Activated CD4-positive, alpha-beta T cell treated with anti-CD3 and anti-CD28 coated beads for 24 hours (primary cell): ENCODE measurements around the gene PXDN.

Experiments
- DNase-seq, 2 donors: peaks; one replicate each; pipeline ENCODE4 v3.0.0-alpha.2; 2020; ENCODE audit warnings: low read depth in 2 of 2

Gene PXDN

DNA sequence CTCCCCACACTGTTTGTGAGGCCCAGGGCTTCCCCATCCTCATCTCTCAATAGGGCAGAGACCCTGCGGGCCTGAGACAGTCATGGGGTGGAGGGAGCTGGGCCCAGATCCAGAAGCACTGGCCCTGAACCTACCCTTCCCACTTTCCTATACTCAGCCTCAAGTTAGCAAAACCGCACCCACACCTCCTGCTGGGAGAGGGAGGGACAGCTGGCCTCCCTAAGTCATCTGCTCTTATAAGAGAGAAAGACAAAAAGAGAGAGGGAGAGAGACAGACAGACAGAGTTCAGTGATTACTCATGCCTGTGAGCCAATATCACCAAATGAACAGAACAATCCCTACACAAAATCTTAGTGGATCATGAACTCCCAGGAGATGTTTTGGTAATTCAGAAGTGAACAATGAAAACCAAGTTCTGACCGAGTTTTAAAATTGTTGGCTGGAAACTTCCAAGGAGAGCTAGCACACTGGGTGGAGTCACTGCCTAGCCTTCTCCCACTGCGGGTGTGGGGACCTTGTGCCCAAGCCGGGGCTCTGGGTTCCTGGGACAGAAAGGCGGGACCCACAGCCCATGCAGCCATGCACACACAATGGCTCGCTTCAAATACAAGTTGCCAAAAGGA, 130.5 kb downstream of the PXDN start:
- DNase-seq, result no peak

GRCh38 chr2:1613078-1613445, 131.3 kb downstream of the PXDN start:
- DNase-seq, result no peak

DNA sequence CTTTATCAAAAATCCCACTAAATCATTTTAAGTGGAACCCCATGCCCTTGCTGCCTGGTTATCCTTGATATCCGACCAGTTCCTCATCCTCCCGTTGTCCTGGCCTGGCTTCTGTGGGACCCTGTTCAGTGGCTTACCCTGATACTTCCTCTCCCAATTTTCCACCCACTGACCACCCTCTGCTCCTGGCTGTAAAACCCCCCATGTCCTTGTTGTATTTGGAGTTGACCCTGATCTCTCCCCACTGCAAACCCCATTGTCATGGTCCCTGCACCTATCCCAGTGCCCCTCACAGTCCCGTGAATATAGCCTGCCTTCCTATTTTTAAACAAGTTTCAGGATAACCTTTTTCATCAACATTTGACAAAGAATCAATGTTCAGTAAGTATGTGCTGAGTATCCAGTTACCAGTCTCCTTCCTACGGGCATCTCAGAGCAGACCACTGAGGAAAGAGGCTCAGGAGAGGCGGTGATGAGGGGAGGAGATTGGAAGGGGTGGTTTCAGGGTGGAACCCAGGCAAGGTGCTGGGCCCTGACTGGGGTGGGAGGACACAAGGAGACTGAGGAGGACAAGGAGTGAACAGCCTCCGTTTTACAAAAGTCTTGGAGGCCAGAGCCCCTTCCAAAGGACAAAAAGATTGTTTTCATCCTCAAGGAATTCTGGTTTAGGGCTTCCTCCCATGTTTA, 131.8 kb downstream of the PXDN start:
- no peak for DNase-seq

GRCh38 chr2:1611886-1612285, 132.4 kb downstream of the PXDN start:
- no peak for DNase-seq

DNA sequence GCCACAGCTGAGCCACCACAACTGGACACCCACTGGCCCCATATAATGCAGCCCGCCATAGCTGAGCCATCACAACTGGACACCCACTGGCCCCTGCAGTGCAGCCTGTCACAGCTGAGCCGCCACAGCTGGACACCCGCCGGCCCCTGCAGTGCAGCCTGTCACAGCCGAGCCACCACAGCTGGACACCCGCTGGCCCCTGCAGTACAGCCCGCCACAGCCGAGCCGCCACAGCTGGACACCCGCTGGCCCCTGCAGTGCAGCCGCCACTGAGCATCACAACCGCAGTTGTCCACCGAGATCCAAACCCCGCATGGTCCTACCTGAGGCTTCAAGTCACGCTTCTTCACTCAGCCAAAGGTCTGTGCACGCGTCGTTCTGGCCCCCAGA, 134.2 kb downstream of the PXDN start:
- DNase-seq, result no peak

GRCh38 chr2:1609485-1610095, 134.7 kb downstream of the PXDN start:
- DNase-seq, result no peak

DNA sequence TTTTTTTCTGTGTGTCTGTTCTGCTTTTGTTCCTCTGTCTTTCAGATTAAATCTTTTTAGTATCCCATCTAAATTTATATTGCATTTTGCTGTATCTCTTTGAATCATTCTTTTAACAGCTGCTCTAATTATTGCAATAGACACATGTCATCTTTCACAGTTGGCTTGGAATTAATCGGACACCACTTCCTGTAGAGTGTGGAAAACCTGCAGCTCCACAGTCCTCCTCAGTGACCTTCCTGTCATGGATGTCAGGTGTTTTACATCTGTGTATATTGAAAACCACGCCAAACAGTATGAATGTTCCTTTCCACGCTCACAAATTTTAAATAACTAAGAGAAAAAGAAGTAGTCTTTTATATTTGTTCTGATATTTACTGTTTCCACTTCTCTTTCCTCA, 135.3 kb downstream of the PXDN start:
- no peak for DNase-seq

- no peak for DNase-seq
Observed at GRCh38 chr2:1607971-1608688, 136.2 kb downstream of the PXDN start.

DNA sequence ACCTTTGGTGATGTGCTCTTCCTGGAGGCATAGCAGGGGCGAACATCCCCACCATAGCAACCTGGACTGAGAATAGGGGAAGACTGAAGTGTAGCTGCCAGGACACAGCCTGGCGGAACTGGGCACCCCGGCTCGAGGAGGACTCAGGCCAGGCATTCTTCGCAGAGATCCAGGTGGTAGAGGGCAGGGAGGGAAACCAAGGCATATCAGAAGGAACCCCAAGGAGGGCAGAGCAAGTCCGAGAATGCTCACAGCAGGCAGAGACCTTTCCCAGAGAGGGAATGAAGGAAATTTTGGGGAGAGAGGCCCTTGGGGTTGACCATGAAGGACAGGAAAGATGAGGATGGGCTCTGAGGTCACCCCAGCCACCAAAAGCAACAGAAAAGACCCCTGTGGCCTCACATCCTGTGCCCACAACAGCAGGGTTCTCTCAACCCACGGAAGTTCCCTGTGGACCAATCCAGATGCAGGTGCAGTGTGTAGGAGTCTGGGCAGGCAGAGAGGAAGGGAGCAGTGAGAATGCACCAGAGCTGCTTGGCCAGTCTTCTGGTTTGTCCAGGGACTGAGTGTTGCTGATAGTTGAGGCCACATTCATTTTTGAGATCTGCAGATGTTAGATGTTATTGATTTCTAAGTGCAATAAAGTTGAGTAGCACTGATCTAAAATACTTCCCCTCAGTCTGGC, 136.9 kb downstream of the PXDN start:
- no peak for DNase-seq

DNA sequence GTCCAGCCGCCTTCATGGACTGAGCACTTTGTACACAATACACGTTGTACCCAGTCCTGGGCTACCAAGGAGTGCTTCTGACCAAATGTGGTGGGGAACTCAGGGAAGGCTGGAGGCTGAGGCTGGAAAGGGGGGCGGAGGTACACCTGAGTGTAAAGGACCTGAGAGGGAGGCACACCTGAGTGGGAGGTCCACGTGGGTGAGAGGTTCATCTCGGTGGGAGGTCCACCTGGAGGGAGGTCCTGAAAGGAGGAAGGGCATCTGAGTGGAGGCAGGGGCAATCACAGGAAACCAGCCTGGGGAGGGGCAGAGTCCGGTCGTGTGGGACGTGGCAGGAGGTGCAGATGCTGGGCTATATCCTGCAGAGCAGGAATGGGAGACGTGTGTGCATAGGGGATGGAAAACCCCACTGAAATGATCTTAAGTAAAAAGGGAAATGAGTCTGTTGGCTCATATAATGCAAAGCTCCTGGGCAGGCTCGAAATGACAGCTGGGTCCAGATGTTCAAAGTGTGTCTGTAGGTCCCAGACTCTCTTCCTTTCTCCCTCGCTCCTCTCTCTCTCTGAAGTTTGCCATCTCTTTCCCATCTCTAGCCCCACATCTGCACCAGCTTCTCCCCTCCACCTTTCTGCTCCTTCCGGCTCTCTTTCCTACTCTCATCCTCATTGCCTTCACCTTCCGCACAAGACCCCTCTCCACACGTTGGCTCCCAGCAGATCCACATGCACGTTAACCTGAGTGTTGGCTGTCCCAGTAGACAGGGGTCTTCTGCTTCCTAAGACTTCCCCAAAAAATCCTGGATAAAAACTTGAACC, 137.7 kb downstream of the PXDN start:
- no peak for DNase-seq

DNA sequence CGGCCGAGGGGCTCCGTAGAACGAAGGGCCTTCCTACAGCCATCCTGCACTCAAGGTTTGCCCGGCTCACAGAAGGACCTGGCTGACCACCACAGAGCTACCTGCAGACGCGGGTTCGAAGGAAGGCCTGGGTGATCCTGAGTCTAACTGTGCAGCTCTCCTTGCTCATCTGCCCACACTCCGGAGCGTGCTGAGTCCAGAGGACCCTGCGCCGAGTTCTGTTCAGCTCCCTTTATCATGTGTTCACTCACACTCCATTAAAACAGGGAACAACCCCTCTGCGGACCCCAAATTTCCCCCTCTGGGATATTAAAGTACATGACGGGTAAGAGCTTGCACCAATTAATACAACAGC, 138.3 kb downstream of the PXDN start:
- no peak for DNase-seq

DNA sequence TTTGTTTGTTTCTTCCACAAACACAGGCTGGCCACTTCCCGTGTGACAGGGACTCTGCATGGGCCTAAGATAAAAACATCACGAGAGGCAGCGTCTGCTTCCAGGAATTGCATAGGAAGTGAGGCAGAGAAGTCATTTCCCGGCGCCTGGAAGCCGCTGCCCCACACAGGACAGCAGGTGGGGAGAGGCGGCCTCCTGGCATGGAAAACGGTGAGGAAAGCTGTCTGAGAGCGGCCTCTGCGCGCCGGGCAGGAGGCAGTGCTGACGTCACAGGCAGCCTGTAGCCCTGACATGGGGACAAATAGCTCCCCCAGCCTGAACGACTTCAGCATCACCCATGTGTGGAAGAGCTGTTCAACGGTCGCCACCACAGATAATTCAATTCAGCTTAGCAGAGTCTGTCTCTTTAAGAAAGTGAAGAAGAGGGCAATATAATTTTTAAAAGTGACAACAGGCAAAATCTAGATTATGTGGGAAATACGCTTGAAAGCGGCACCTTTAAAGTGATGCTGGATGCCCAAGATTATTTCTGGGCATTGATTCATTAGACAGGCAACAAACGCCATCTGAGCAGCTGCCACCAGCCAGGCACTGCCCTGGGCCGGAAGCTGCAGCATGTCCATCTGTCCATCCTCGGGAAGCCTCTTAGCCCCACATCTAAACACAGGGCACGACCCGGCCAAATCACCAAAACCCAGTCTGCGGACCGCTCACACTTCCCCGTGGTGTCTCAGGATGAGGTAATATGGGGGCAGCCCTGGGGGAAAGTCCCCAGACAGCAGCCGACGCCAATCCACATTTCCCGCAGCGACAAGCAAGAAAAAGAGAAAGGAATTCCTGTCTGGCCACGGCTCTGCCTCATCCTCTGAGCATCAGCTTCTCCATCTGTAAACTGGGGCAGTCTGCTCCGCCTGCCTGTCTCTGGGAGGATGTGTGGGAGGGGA, 138.9 kb downstream of the PXDN start:
- peak in 1 of 2 donors; percentile 4 for DNase-seq

- no peak for DNase-seq
Observed at GRCh38 chr2:1603521-1603920, 140.8 kb downstream of the PXDN start.

DNA sequence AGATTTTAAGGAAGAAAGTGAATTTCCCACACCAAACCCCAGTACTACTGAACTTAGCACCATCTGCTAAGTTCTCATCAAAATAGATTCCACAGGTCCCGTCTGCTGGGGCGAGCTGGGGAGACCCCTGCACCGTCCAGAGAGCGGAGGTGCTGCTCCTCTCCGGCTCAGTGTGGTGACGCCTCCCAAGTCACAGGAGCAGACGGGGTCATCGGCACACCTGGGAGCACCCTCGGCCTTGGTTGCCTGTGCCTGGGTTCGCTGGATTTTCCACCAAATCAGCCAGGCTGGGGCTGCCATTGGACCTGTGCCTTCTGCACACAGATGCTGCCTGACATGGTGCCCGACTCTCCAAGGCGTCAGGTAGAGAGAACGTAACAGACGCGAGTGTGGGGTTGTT, 141.3 kb downstream of the PXDN start:
- no peak for DNase-seq

GRCh38 chr2:1602278-1603010, 141.9 kb downstream of the PXDN start:
- DNase-seq, result no peak

- DNase-seq, result no peak
Observed at GRCh38 chr2:1601471-1602277, 142.6 kb downstream of the PXDN start.

DNA sequence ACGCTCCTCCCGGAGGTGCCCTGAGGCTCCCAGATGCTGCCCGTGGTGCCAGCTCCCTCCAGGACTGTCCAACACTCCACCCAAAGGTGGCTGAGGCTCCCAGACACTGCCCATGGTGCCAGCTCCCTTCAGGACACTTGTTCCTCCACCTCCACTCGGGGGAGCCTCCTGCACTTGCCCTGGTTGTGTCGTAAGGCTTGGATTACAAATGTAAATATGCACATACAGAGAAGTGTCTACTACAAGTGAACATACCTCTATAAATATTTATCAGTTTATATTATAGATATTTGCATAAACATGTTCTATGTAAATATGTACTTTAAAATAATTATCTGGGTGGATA, 143.3 kb downstream of the PXDN start:
- DNase-seq, result no peak

DNA sequence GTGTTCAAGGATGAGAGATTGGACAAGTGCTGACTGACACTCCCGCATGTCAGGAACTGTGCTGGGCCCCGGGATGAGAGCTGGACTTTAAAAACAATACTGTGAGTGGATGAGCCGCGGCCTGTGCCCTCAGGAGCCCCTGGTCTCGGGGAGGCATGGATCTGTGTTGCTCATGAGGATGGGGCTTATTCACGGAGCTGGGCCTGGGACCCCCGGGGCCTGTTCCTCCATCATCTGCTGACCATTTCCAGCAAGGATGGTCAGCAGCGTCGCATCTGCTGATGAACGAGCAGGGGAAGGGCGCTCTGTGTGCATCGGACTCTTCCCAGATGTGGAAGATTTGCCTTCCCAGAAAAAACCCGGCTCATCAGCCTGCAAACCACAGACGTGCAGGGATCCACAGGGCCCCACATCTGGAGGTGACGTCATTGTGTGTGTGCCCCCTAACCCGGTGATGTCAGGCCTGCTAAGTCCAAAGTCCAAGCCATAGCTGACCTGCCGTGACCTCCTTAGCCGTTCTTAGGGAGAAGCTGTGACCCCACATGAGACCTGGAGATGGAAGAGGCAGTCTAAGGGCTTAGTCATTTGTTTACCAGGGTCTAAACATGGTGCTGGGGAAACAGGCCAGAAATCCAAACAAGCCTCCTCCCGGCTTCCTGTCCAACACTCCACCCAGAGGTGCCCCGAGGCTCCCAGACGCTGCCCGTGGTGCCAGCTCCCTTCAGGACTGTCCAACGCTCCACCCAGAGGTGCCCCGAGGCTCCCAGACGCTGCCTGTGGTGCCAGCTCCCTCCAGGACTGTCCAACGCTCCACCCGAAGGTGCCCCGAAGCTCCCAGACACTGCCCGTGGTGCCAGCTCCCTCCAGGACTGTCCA, 143.9 kb downstream of the PXDN start:
- no peak for DNase-seq
